Epithelial cell of proximal tubule (primary cell): Measurements from ENCODE around the gene STXBP2. TPM values are rescaled to one million over a fixed set of nuclear protein-coding genes. Genes with fewer than 3 reads are reported as not detected.

ENCODE experiments used
- DNase-seq: peaks from one replicate; pipeline ENCODE4 v3.0.0-alpha.2; 2011; ENCODE audit warnings: low read depth
- H3K4me3 ChIP-seq: 2 replicates; pipeline ENCODE4 v1.5.1; 2011; ENCODE audit warnings: low read depth, mild to moderate bottlenecking, low read length
- total RNA-seq: library from RNA; depleted of rRNA; stranded (reverse); fragments of >200 nt; gene quantifications from 2 replicates; pipeline ENCODE4 v1.2.3, GENCODE V29; 2015
- TF ChIP-seq, protein P1 (sequence below): conservative IDR thresholded peaks from 2 replicates; pipeline ENCODE4 v1.5.1; 2012; ENCODE audit warnings: low read depth, mild to moderate bottlenecking, low read length

STXBP2 gene
- total RNA-seq, 1 donor from 2014 or later: 49.4 TPM

DNA sequence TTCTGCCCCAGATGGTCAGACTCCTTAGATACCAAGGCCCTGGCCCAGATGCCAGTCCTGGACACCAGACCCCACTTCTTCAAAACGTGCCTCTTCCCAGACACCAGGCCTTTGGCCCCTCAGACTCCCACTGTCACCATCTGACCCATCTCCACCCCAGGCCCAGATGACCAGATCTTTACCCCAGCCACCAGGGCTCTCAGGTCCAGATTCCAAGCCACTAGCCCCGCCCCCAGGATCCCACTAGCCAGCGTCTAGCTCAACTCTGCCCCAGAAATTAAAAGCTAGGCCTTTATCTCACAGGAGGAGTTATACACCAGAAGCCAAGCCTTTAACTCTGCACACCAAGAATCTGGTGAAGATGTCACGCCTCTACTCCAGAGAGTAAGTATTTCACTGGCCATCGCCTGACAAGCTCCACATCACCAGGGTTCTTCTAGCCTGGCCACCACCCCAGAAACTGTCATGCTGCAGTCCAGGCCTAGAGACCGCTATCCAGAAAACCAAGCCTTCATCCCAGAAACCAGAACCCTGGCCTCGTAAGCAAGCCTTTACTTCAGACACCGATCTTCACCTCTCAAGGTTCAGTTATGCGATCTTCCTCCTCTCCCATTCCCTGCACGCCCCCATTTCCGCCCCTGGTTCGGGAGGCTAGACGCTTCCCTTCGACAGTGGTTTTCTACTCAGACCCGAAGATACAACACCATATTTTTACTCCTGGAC is 8.2 kb upstream of the STXBP2 start:
- DNase-seq: no peak
- peak overlapping the region; percentile 75 for H3K4me3 ChIP-seq
- TF ChIP-seq, protein P1, sequence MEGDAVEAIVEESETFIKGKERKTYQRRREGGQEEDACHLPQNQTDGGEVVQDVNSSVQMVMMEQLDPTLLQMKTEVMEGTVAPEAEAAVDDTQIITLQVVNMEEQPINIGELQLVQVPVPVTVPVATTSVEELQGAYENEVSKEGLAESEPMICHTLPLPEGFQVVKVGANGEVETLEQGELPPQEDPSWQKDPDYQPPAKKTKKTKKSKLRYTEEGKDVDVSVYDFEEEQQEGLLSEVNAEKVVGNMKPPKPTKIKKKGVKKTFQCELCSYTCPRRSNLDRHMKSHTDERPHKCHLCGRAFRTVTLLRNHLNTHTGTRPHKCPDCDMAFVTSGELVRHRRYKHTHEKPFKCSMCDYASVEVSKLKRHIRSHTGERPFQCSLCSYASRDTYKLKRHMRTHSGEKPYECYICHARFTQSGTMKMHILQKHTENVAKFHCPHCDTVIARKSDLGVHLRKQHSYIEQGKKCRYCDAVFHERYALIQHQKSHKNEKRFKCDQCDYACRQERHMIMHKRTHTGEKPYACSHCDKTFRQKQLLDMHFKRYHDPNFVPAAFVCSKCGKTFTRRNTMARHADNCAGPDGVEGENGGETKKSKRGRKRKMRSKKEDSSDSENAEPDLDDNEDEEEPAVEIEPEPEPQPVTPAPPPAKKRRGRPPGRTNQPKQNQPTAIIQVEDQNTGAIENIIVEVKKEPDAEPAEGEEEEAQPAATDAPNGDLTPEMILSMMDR: no peak

- H3K4me3 ChIP-seq: peak within 1 kb of the TSS; percentile 75
- TF ChIP-seq, protein P1: no peak
- DNase-seq: peak; percentile 91
Observed at GRCh38 chr19:7629347-7630054, 7.4 kb upstream of the STXBP2 start, which contains the start of the genes PET100 and XAB2. Gene PET100 (plus strand): TSS chr19:7629793. CDS start chr19:7629834, 41 bp downstream. Gene XAB2 (minus strand): TSS chr19:7629545. CDS start chr19:7629527, 18 bp downstream.

DNA sequence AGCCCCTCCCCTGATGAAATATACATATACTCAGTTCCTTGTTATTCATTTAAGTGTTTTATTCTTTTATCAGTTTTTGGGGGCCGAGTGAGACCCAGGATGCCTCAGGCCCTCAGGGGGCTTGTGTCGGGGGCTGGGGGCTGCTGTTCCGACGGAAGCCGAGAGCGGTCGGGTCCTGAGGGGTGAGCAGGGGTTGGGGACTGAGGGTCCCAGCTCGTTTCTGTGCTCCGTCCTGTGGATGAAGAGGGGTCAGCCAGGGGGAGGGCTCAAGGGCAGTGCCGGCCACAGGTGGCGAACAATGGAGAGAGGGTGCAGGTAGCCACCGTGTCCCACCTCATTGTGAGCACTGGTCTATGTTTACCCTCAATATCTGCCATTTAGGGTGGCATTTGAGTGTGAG is 5.3 kb upstream of the STXBP2 start:
- DNase-seq: no peak
- TF ChIP-seq, protein P1: no peak
- no peak overlapping the region for H3K4me3 ChIP-seq

- DNase-seq: no peak
- TF ChIP-seq, protein P1: no peak
- no peak overlapping the region for H3K4me3 ChIP-seq
Observed at GRCh38 chr19:7632340-7633203, 4.3 kb upstream of the STXBP2 start.

DNA sequence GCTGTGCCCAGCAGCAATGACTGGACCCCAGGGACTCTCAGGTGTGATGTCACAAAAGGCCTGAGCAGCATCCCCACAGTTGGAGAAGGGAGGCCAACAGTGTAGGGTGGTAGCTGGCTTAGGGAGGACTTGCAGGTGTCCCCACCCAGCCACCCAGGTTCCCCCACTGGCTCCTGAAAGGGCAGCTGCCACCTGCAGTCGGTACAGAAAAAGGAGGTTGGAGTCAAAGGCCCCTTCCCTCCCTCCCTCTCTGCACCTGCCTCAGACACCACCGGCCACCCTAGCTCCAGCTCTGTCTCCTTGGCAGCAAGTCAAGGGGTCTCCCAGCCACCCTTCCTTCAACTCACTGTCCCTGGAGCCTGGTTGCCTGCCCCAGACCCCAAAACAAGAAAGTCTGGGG is 3.2 kb upstream of the STXBP2 start, which contains the start of gene PCP2:
PCP2 (minus strand) TSS at position 22 of the 400 bp plus-strand sequence. CDS start 262 bp downstream, outside the sequence.
- H3K4me3 ChIP-seq: no peak within 1 kb of the TSS
- TF ChIP-seq, protein P1: no peak
- no peak for DNase-seq

DNA sequence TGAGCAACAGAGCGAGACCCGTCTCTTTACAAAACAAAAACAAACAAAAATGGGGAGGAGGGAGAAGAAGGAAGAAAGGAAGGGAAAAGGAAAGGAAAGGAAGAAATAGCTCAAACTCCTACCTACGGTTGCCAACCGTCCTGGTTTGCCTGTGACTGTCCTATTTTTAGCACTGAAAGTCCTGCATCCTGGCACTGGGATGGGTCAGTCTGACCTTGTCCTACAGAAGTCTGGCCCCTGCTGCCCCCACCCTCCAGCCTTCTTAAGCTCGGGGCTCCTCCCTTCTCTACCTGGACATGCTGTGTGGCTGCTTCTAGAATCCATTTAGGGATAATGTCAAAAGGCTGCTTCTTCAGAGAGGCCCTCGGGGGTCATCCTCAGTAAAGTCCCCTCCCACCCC is 1.2 kb upstream of the STXBP2 start:
- no peak overlapping the region for H3K4me3 ChIP-seq
- DNase-seq: no peak
- TF ChIP-seq, protein P1: no peak
